ENCODE results near the gene CLEC11A. TPM values are rescaled to one million over a fixed set of nuclear protein-coding genes. Genes with fewer than 3 reads are reported as not detected.

Gene CLEC11A
- total RNA-seq, 1 experiment from 2014 or later: 1.1 TPM

- no peak overlapping the region for H3K27ac Mint-ChIP-seq (ENCODE audit: unreplicated experiment)
- H3K27me3 Mint-ChIP-seq (ENCODE audit: insufficient read depth, unreplicated experiment): peaks cover 22% of the 10 kb centered on the region
- Histone ChIP-seq H3K36me3 (ENCODE audit: control insufficient read depth, insufficient read depth, low read length) (no peaks in the 10 kb centered on the region), H3K4me1 (no peaks in the 10 kb centered on the region), H3K9me3 (no peaks in the 10 kb centered on the region), H3K4me3 (ENCODE audit: low read depth, low read length) (no peak overlapping the region), H3K27me3 (replicated peaks; ENCODE audit: control insufficient read depth, insufficient read depth, low read length) (peaks cover under 1% of the 10 kb centered on the region)
- BruUV-seq (replicated peaks): no TSS peak
- intact Hi-C loops (cut with micrococcal nuclease; ENCODE audit: unreplicated experiment): no loop called here
- H3K4me3 Mint-ChIP-seq (ENCODE audit: unreplicated experiment): no peak overlapping the region
- no peak for TF ChIP-seq CTCF (IDR thresholded peaks at IDR 0.05; ENCODE audit: insufficient read depth in 1 of 2, low read depth in 1 of 2, low read length in 1 of 2, severe bottlenecking in 1 of 2, unreplicated experiment in 1 of 2)
- DNase-seq: no peak
- ChIA-PET CTCF (no interaction called here), POLR2A (no interaction called here)
- peaks cover 10% of the 10 kb centered on the region for H3K9me3 Mint-ChIP-seq (ENCODE audit: unreplicated experiment)
- H3K4me1 Mint-ChIP-seq (ENCODE audit: low read depth, unreplicated experiment): no peaks in the 10 kb centered on the region
- peaks cover 6% of the 10 kb centered on the region for H3K36me3 Mint-ChIP-seq (ENCODE audit: insufficient read depth, unreplicated experiment)
Measured at GRCh38 chr19:50678323-50678722, 44.8 kb upstream of the CLEC11A start.

- H3K27me3 Mint-ChIP-seq (ENCODE audit: insufficient read depth, unreplicated experiment): peaks cover 22% of the 10 kb centered on the region
- TF ChIP-seq CTCF (IDR thresholded peaks at IDR 0.05; ENCODE audit: insufficient read depth in 1 of 2, low read depth in 1 of 2, low read length in 1 of 2, severe bottlenecking in 1 of 2, unreplicated experiment in 1 of 2): no peak
- H3K4me3 Mint-ChIP-seq (ENCODE audit: unreplicated experiment): no peak overlapping the region
- peaks cover 10% of the 10 kb centered on the region for H3K9me3 Mint-ChIP-seq (ENCODE audit: unreplicated experiment)
- peaks cover 6% of the 10 kb centered on the region for H3K36me3 Mint-ChIP-seq (ENCODE audit: insufficient read depth, unreplicated experiment)
- DNase-seq: peak; percentile 86
- Histone ChIP-seq H3K4me3 (ENCODE audit: low read depth, low read length) (no peak overlapping the region), H3K27me3 (replicated peaks; ENCODE audit: control insufficient read depth, insufficient read depth, low read length) (peaks cover 2% of the 10 kb centered on the region), H3K36me3 (ENCODE audit: control insufficient read depth, insufficient read depth, low read length) (no peaks in the 10 kb centered on the region), H3K4me1 (no peaks in the 10 kb centered on the region), H3K9me3 (no peaks in the 10 kb centered on the region)
- no TSS peak for BruUV-seq (replicated peaks)
- CTCF ChIA-PET: no interaction called here
- no peaks in the 10 kb centered on the region for H3K4me1 Mint-ChIP-seq (ENCODE audit: low read depth, unreplicated experiment)
- H3K27ac Mint-ChIP-seq (ENCODE audit: unreplicated experiment): no peak overlapping the region
- intact Hi-C loops (cut with micrococcal nuclease; ENCODE audit: unreplicated experiment): no loop called here
- POLR2A ChIA-PET: no interaction called here
Measured at GRCh38 chr19:50679177-50680125, 43.7 kb upstream of the CLEC11A start.

GRCh38 chr19:50686310-50687032, 36.7 kb upstream of the CLEC11A start:
- Histone ChIP-seq H3K27me3 (replicated peaks; ENCODE audit: control insufficient read depth, insufficient read depth, low read length) (peaks cover 4% of the 10 kb centered on the region), H3K9me3 (no peaks in the 10 kb centered on the region), H3K4me3 (ENCODE audit: low read depth, low read length) (no peak overlapping the region), H3K4me1 (no peaks in the 10 kb centered on the region), H3K36me3 (ENCODE audit: control insufficient read depth, insufficient read depth, low read length) (no peaks in the 10 kb centered on the region)
- H3K27me3 Mint-ChIP-seq (ENCODE audit: insufficient read depth, unreplicated experiment): peaks cover 31% of the 10 kb centered on the region
- H3K4me3 Mint-ChIP-seq (ENCODE audit: unreplicated experiment): peak overlapping the region; percentile 30
- no peaks in the 10 kb centered on the region for H3K4me1 Mint-ChIP-seq (ENCODE audit: low read depth, unreplicated experiment)
- no peaks in the 10 kb centered on the region for H3K36me3 Mint-ChIP-seq (ENCODE audit: insufficient read depth, unreplicated experiment)
- no peak for DNase-seq
- intact Hi-C loops (cut with micrococcal nuclease; ENCODE audit: unreplicated experiment): no loop called here
- TF ChIP-seq CTCF (IDR thresholded peaks at IDR 0.05; ENCODE audit: insufficient read depth in 1 of 2, low read depth in 1 of 2, low read length in 1 of 2, severe bottlenecking in 1 of 2, unreplicated experiment in 1 of 2): no peak
- ChIA-PET CTCF (no interaction called here), POLR2A (no interaction called here)
- no peak overlapping the region for H3K27ac Mint-ChIP-seq (ENCODE audit: unreplicated experiment)
- BruUV-seq (replicated peaks): no TSS peak
- no peaks in the 10 kb centered on the region for H3K9me3 Mint-ChIP-seq (ENCODE audit: unreplicated experiment)
